GM18511 (cell line): ENCODE results near the gene RPP21.
A peak's percentile ranks its signal among the peaks of the same experiment; 100 is the strongest.

Experiments
- ATAC-seq: cut with Tn5 transposase; IDR thresholded peaks from one replicate; pipeline ENCODE4 v1.9.1; 2021; ENCODE audit warnings: mild to moderate bottlenecking, moderate library complexity; ENCODE audit not compliant: unreplicated experiment

Gene RPP21

DNA sequence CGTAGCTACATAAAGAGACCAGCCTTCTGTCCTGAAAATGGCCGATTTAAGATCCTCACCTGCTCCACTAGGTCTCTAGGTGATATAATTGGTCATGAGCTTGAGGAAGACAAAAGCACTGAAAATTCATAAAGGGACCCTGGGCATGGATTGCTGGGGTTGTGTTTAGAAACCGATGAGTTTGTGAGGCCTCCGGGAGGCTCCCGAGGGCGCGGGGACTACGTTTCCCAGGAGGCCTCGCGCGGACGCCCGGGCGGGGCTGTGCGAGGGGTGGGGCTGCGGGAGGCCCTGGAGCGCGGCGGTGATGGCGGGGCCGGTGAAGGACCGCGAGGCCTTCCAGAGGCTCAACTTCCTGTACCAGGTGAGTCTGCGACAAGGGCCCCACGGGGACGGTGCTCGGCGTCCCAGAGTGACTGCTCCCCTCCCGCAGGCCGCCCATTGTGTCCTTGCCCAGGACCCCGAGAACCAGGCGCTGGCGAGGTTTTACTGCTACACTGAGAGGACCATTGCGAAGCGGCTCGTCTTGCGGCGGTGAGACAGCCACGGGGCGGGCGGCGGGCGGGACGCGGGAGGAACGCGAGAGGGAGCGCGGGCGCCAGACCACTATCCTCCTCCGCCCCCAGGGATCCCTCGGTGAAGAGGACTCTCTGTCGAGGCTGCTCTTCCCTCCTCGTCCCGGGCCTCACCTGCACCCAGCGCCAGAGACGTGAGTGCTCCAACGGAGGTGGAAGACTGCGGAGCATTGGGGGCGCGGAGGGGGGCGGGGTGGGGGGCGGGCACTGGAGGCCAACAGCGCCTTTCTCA lies at the start of gene RPP21:
Gene RPP21 (plus strand): TSS at position 289 of the 804 bp plus-strand sequence. CDS start 16 bp downstream, at position 305.
- ATAC-seq = peak; percentile 90

DNA sequence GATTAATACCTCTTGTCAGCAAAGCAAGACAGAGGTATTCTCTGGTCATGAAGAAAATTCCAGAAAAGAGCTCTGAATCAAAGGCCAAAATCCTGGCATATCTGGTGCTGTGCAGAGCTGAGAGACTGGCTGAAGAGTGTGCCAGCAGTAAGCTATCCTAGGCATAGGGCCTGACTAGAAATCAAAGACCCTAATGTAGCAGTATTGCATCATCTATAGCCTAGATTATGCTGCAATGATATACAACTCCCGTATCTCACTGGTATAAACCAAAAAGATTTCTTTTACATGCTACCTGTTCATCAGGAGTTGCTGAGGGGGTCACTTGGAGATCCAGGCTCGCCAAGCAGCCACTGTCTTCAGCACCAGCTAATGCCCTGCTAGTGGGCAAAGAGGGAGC lies 49.1 kb upstream of the RPP21 start:
- ATAC-seq = no peak

DNA sequence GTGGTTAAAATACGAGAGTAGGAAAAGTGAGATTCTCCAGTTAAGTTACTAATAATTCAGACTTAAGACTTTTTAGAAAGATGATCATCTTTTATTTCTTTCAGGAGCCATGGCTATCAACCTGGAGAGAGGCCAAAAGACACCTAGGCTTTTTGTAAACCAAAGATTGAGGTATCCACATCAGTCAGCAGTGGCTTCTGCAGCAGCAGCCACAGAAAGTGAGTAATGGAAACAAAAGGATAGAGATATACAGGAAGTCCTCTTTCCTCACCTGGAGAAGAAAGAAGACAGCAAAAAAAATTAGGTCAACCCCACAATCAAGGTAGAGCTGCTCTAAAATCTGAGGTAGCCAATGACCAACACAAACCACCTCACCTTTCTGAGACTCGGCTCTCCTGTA lies 41.0 kb upstream of the RPP21 start:
- ATAC-seq = no peak

DNA sequence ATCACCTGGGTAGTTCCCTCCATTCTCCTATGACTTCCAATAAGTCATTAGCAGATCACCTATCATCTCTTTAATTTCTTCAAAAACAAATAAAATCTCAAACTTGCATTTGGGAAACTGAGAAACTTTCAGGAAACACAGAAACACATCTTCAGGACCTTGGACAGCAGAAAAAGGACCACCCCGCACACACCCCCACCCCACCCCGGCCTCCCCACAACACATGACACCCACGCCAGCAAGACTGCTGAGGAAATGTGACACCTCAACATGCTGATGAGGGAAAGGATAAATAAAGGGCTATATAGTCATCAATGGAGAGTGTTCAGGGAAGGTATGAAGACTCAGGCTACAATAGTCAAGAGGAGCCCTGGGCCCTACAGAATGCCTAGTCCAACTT lies 33.9 kb upstream of the RPP21 start:
- no peak for ATAC-seq

DNA sequence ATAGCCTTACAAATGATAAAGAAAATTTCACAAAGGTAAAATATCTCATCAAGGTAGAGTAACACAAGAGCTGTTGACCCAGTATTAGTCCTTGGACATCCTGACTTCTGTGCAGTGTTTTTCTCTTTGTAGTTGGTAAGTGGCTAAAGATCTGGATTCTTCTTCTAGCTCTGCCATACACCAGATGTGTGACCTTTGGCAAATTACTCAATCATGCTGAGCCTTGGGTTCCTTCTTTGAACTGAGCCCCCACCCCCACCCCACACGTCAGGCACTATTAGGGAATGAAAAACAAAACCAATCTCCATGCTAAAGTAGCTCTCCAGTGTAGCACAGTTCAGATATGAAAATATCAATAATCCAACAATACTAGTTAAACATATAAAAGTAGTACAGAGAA lies 33.3 kb upstream of the RPP21 start:
- ATAC-seq = no peak

DNA sequence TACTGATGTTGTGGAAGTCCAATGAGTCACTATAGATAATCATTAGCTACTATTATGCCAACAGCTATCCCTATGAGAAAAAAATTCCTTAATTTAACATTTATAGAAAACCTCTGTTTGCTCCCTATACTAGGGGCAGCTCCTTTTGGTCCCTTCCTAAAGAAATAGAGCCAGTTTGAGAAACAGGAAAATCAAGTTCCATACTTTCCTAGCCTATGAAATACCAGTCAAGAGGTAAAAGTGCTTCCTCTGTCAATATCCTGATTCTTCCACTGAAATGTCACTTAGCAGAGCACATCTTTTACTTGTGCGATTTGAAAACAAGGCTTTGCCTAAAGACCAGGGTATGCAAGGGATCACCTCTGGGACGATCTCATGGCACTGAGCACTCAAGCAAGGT lies 32.7 kb upstream of the RPP21 start:
- ATAC-seq = no peak

DNA sequence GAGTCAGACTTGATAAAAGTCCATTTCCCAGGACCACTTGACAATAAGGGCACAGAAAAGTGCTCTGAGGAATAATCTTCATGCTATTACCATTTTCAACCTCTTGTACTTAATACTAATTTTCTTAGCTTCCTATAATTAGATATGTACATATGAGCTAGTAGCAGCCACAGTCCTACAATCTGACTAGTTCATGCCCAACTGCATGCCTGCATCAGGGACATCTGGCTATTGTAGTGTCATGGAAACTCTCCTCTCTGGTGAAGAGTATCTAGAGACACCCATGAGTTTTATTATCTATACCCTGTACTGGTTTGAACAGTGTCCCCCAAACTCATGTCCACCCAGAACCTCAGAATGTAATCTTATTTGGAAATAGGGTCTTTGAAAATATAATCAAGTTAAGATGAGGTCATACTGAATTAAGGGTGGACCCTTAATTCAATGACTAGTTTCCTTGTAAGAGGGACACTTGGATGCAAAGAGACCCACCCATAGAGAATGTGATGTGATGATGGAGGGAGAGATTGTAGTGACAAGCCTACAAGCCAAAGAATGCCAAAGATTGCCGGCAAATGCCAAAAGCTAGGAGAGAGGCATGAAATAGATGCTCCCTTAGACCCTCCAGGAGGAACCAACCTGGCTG lies 32.2 kb upstream of the RPP21 start:
- no peak for ATAC-seq

DNA sequence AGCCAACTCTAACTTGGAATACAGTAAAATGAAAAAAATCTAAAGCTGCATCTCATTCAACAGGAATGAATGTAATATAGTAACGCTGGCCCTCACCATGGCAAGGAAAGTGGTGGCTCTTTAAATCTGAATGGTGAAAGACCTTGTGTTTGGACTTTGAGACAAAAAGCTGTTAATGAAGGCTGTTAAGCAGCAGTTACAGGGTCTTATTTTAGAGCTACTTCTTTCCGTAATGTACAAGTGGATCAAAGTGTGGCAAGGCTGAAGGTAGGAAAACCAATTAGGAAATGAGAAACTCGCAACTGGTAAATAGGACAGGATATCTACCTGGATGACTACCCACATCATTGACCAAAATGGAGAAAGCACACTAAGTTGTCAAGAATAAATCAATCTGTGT lies 29.8 kb upstream of the RPP21 start:
- ATAC-seq = no peak

DNA sequence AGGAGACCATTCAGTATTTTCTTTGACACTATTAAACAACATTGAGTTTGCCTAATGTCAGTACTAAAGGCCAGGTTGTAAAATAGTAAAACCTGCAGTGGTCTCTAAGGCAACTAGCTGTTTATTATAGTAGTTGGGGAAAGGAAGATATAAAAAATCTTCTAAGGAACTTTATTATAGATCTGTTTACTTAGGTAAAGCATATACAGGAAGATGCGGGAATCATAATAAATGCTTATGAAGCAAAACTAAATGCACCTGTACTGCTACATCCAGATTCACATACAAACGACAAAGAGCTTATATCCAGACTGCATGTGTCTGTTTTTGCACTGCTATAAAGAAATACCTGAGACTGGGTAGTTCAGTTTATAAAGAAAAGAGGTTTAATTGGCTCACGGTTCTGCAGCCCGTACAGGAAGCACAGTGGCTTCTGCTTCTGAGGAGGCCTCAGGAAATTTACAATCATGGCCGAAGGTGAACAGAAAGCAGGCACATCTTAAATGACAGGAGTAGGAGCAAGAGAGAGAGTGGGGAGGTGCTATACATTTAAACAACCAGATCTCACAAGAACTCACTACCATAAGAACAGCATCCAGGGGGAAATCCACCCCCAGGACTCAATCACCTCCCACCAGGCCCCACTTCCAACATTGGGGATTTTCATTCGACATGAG lies 26.9 kb upstream of the RPP21 start:
- ATAC-seq = no peak

DNA sequence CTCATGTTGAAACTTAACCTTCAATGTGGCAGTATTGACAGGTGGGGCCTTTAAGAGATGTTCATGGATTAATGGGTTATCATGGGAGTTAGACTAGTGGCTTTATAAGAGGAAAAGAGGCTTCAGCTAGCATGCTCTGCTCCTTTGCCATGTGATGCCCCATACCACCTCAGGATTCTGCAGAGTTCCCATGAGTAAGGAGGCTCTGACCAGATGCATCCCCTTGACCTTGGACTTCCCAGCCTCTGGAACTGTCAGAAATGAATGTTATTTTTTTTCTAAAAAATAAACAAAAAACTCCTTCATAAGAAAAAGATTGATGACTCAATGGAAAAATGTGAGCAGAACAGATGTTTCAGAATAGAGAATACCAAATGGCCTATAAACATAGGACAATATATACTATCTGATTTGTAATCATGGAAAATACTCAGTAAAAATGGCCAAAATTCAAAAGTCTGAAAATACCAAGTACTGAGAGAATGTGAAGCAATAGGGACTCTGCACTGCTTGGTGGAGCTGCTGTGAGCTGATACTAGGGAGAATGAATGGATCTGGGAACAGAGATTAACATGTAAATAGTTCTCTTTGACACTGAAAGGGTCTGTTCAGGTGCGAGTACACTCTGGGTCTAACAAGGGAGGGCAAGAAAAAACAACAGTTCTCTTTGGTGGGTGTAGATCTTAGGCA lies 25.7 kb upstream of the RPP21 start:
- no peak for ATAC-seq

DNA sequence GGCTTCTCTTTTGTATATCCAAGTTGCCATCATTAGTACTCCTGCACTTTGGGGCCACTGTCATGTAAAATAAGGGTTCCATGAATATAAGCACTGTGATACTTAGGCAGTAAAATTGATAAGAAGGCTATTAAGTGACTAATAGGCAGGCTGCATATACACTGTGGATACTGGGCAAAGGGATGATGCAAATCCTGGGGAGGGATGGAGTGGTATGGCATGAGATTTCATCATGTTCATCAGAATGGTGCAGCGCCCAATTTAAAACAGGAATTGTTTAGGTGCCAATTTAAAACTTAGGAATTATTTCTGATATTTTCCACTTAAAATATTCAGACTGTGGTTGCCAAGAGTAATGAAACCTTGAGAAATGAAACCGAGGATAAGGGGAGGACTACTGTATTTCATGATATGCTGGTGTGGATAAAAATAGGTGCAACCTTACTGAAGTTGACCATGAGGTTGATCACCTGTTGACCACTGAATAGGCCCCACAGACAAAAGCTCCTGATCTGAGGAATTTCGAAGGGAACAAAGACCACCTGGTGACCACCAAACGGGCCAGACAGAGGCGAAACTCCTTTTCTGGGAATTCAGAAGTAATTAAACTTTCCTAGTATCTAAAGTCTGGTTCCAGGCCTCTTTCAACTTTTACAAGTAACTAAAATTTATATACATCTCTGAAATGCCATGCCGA lies 23.1 kb upstream of the RPP21 start:
- no peak for ATAC-seq

DNA sequence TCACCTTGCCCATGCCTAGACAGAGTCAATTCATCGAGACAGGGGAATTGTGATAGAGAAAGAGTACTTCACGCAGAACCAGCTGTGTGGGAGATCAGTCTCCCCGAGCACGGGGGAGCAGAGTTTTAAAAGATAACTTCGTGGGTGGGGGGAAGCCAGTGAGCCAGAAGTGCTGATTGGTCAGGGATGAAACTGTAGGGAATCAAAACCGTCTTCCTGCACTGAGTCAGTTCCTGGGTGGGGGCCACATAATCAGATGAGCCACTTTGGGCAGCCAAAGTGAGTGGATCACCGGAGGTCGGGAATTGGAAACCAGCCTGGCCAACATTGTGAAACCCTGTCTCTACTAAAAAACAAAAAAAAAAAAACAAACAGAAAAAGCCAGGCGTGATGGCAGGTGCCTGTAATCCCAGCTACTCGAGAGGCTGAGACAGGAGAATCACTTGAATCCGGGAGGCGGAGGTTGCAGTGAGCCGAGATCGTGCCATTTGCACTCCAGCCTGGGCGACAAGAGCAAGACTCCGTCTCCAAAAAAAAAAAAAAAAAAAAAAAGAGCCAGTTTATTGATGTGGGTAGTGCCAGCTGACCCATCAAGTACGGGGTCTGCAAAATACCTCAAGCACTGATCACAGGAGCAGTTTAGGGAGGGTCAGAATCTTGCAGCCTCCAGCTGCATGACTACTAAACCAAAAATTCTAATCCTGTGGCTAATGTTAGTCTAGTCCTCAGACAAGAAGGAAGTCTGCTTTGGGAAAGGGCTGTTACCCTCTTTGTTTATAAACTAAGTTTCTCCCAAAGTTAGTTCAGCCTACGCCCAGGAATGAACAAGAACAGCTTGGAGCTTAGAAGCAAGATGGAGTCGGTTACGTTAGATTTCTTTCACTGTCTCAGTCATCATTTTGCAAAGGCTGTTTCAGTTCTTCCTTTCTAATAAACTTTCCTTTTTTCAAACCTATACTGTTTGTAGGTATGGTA lies 22.1 kb upstream of the RPP21 start:
- ATAC-seq = no peak

DNA sequence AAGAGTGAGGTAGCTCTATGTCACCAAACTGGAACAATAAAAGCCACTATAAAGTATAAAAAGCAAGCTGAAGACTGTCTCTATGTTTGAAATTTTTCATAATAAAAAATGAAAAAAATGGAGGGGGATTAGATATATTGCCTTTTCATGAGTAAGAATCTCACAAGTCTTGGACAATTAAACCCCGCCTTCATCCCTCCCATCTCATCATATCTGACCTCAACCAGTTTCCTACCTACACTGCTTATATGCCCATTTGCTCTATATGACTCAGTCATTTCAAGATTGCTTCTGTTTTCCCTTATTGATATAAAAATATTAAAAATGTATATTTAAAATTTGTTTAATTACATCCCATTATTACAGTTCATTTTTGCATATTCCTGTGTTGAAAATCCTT lies 21.1 kb upstream of the RPP21 start:
- ATAC-seq = no peak

DNA sequence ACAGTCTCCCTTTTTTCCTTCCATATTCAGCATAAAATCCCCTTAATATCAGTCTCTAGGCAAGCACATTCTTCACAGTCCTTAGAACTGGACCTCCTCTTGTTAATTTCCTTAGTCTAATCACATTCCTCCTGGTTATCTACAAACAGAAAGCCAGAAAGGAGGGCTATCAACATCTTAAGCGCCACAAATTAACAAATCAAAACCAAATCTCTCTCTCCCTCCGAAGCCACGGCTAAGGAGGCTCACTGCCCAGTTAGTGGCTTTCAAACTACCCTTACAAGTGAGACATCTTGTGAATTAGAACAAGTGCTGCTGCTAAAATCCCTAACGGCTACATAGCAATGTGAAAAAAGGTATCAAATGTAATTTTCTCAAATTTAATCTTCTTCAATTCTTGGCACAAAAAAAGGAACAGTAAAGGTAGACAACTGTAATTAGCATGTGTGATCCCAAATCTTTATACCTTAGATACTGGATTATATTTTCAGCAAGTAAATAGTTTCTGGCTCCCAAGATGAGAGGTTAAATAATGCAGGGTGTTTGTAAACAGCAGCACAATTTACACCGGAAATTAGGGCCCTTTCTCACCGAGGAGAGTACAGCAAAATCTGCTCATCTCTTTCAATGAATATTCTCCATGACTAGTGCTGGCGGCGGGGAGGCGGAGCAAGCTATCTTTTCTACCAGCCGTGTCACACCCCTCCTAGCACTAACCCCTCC lies 19.6 kb upstream of the RPP21 start:
- ATAC-seq = peak; percentile 32

DNA sequence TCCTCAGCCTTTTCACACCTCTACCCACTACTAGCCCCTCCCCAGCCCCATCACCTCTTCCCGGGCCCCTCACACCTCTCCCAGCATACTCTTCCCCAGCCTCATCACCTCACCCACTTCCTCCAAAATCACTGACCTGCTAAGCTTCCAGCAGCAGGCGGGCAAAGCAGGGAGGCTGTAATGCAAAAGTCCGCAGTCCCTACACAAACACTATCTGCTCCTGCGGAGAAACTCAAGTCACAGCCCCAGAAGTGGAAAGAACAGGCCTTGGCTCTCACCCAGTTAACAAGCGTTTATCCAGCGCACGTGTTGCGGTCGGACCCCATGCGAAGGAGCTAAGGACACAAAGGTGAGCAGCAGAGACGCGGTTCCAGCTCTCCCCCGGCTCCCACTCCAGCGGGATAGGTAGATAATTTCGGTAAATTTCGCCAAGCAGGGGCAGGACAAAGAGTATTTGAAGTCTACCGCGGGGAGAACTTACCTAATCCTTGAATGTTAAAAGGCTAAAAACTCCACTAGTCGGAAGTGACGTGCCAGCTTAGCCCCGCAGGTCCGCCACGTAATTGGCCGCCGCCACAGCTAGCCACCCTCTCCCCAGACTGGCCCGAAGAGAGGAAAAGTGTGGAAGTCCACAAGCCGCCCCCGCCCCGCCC lies 19.0 kb upstream of the RPP21 start:
- ATAC-seq = peak; percentile 63

DNA sequence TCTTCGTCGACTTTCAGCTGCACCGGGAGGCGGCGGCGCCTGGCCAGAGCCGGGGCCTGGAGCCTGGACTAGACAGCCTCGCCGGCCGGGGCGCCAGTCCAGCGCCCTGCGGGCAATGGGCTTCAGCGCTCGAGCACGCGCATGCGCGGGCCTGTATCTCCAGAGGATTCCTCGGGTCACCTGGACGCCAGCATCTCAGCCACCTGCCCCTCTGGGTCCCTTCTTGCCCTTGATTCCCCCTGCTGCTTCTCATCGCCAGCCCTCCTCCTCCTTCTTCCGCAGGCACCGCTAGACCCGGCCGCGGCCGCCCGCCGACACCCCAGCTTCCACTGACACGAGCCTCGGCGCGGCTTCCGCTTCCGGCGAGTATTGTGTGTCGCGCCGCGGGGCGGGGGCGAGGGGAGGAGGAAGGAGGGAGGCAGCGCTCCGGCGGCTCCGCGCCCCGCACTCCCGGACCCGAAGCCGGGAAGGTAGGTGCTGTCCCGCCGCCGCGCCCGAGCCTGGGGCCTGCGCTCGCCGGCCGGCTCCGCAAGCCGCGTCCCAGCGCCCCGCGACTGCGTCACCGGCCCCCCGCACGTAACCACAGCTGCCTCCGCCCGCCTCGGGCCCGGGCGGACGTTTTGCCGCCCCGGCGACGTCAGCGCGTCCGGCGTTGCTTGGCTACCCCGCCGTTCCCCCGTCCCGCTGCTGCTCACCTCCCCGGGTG lies 18.3 kb upstream of the RPP21 start, which contains the start of gene TRIM39:
Gene TRIM39 (plus strand): TSS at position 402 of the 706 bp plus-strand sequence. CDS start 2,391 bp downstream, outside the sequence.
- ATAC-seq = peak; percentile 76

DNA sequence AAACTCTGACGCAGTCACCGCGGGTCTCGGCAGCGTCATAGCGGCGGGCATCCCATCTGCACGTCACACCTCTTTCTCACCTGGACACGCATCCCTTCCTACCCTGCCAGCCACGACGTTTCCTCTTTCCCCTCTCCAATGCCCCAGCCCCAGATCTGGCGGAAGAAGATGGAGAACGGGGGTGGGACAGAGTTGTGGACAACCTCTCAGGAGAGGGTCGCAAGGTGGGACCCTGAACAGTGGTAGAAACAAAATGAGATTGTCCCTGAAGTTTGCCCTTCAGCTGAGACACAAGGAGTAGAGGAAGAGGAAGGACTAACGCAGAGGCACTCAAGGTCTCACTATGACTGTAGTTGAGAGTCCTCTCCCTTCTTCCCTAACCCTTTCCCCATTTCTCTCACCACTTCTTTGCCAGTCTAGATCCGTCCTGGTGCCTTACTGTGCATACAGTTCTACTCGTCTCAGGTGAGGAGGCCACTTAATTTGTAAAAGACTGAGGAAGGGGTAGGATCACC lies 17.7 kb upstream of the RPP21 start:
- no peak for ATAC-seq
